ENCODE measurements around the gene AQP1.

Gene AQP1

GRCh38 chr7:30866939-30867338 is 44.7 kb upstream of the AQP1 start:
- TF ChIP-seq, protein P1, sequence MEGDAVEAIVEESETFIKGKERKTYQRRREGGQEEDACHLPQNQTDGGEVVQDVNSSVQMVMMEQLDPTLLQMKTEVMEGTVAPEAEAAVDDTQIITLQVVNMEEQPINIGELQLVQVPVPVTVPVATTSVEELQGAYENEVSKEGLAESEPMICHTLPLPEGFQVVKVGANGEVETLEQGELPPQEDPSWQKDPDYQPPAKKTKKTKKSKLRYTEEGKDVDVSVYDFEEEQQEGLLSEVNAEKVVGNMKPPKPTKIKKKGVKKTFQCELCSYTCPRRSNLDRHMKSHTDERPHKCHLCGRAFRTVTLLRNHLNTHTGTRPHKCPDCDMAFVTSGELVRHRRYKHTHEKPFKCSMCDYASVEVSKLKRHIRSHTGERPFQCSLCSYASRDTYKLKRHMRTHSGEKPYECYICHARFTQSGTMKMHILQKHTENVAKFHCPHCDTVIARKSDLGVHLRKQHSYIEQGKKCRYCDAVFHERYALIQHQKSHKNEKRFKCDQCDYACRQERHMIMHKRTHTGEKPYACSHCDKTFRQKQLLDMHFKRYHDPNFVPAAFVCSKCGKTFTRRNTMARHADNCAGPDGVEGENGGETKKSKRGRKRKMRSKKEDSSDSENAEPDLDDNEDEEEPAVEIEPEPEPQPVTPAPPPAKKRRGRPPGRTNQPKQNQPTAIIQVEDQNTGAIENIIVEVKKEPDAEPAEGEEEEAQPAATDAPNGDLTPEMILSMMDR (IDR thresholded peaks at IDR 0.05; ENCODE audit: extremely low read depth, insufficient read depth, missing control alignments), result no peak
- in situ Hi-C loops (cut with MboI; ENCODE audit: low pct_unique_long_range_greater_than_20kb, low sequenced_read_pairs, unreplicated experiment), result no loop called here
- no peak for DNase-seq (ENCODE audit: low spot score)

DNA sequence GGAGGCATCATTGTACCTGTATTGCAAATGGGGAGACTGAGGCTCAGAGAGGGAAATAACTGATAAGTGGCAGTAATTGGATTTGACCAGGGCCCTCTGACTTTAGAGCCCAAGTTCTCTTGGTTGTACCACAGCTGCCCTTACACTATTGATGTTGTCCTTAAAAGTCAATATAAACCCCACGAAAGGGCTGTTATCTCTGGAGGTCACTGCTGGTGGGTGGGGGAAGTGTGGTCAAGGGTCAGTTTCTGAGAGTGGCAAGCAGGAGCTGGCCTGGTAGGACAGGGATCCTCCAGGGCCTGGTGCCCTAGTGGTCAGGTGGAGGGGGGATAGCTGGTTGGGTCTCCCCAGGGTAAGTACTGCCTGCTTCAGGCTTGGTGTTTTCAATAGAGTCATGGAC is 44.2 kb upstream of the AQP1 start:
- TF ChIP-seq, protein P1 (IDR thresholded peaks at IDR 0.05; ENCODE audit: extremely low read depth, insufficient read depth, missing control alignments), result no peak
- in situ Hi-C loops (cut with MboI; ENCODE audit: low pct_unique_long_range_greater_than_20kb, low sequenced_read_pairs, unreplicated experiment), result no loop called here
- no peak for DNase-seq (ENCODE audit: low spot score)

GRCh38 chr7:30869794-30870611 is 41.6 kb upstream of the AQP1 start:
- TF ChIP-seq, protein P1 (IDR thresholded peaks at IDR 0.05; ENCODE audit: extremely low read depth, insufficient read depth, missing control alignments), result no peak
- no peak for DNase-seq (ENCODE audit: low spot score)
- in situ Hi-C loops (cut with MboI; ENCODE audit: low pct_unique_long_range_greater_than_20kb, low sequenced_read_pairs, unreplicated experiment), result no loop called here

DNA sequence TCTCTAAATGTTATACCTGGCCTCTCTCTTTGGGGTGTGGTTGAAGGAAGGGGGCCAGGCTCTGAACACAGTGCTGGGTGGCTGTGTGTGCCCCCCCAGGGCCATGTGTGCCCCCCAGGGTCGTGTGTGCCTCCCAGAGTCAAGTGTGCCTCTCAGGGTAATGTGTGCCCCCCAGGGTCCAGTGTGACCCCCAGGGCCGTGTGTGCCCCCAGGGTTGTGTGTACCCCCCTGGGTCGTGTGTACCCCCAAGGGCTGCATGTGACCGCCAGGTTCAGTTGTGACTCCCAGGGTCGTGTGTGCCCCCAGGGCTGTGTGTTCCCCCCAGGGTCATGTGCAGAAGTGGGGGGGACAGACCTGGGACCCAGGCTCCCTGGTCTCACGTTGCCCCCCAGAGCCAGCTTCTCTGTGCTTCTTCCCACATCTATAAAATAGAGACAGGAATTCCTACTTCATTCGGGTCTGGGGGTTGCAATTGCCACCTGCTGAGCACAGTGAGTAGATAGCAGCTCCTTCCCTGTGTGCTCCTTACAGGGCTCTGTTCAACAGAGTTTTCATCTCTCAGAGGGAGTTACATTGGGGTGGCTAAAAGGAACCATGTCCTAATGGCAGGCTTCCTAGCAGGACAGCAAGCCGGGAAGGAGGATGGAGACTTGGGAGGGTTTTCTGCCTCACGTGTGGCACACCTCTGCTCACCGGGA is 40.7 kb upstream of the AQP1 start:
- in situ Hi-C loops (cut with MboI; ENCODE audit: low pct_unique_long_range_greater_than_20kb, low sequenced_read_pairs, unreplicated experiment), result no loop called here

GRCh38 chr7:30871655-30872054 is 40.0 kb upstream of the AQP1 start:
- DNase-seq (ENCODE audit: low spot score), result no peak
- TF ChIP-seq, protein P1 (IDR thresholded peaks at IDR 0.05; ENCODE audit: extremely low read depth, insufficient read depth, missing control alignments), result no peak
- in situ Hi-C loops (cut with MboI; ENCODE audit: low pct_unique_long_range_greater_than_20kb, low sequenced_read_pairs, unreplicated experiment), result no loop called here

More for the DNA sequence above, 40.7 kb upstream of the AQP1 start:
- TF ChIP-seq, protein P1 (IDR thresholded peaks at IDR 0.05; ENCODE audit: extremely low read depth, insufficient read depth, missing control alignments), result no peak
- no peak for DNase-seq (ENCODE audit: low spot score)

DNA sequence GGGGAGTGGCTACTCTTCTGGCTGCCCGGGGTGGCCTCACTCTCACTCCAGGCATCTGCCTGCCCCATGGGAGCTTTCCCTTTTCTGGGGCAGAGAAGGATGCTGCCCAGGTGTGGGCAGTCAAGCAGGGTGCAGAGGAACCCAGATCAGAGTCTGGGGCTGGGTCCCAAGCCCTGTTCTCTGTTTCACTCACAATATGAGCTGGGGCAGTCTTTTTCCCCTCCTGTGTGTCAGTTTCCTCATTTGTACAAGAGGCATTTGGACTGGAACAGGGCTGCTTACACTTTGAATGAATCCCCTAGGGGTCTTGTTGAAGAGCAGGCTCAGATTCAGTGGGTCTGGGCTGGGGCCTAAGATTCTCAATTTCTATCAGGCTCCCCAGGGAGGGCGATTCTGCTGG is 38.4 kb upstream of the AQP1 start:
- no peak for DNase-seq (ENCODE audit: low spot score)
- in situ Hi-C loops (cut with MboI; ENCODE audit: low pct_unique_long_range_greater_than_20kb, low sequenced_read_pairs, unreplicated experiment), result no loop called here
- TF ChIP-seq, protein P1 (IDR thresholded peaks at IDR 0.05; ENCODE audit: extremely low read depth, insufficient read depth, missing control alignments), result no peak

Data from GM13977 (cell line).